ENCODE measurements around the gene ACP1.

- no peak for TF ChIP-seq POLR2AphosphoS5 (IDR thresholded peaks at IDR 0.05; ENCODE audit: insufficient read depth in 1 of 2, low read depth in 1 of 2)
- TF ChIP-seq CTCF (IDR thresholded peaks at IDR 0.05): no peak
- no peak for TF ChIP-seq POLR2A (IDR thresholded peaks at IDR 0.05)
These were observed 55.8 kb downstream of the ACP1 start for GRCh38 chr2:320561-320960.
